ENCODE results near the gene PWWP3B. TPM values are rescaled to one million over a fixed set of nuclear protein-coding genes. Genes with fewer than 3 reads are reported as not detected.

PWWP3B gene
- total RNA-seq (2013; cell fraction: nucleolus; rRNA removed), result 0.12 TPM in 1 of 2 replicates, not detected in the other
- total RNA-seq (2014; rRNA removed), result not detected in 2 replicates
- total RNA-seq (2014; rRNA removed; fragmentation: Illumina TruSeq; extraction: Trizol), result not detected in 2 replicates
- total RNA-seq (2021), result not detected in 2 replicates
- polyA plus RNA-seq (2011; ENCODE audit: low read depth), result not detected
- 0.01 and 0.03 TPM in 2 replicates for polyA plus RNA-seq (2011; rRNA removed)
- polyA plus RNA-seq (2011; cell fraction: cytosol; rRNA removed), result not detected in 2 replicates
- not detected in 2 replicates for polyA plus RNA-seq (2011; cell fraction: nucleus; rRNA removed)
- polyA plus RNA-seq (2012), result 0.03 TPM in 1 of 2 replicates, not detected in the other
- polyA plus RNA-seq (2014; fragmentation: Illumina TruSeq; extraction: Trizol), result not detected in 2 replicates
- not detected for polyA plus RNA-seq (2014; fragmentation: Nextera tagmentation; extraction: Ambion mirVana)
- polyA plus RNA-seq (2014; rRNA removed), result not detected in 2 replicates
- polyA plus RNA-seq (2016; fragmentation: Nextera tagmentation; extraction: Ambion mirVana), result not detected
- not detected in 2 replicates for polyA minus RNA-seq (2011; rRNA and poly(A)+ RNA removed)
- not detected in 2 replicates for polyA minus RNA-seq (2011; cell fraction: cytosol; rRNA and poly(A)+ RNA removed)
- polyA minus RNA-seq (2011; cell fraction: nucleus; rRNA and poly(A)+ RNA removed), result not detected in 2 replicates
- percentile 12 among the genes with signal in this experiment for Bru-seq, nascent RNA
- BruChase-seq, experiment 1, labeled RNA remaining after a 6-hour chase, result percentile 5 among the genes with signal in this experiment
- percentile 8 among the genes with signal in this experiment for BruChase-seq, experiment 2, labeled RNA remaining after a 2-hour chase
- long read RNA-seq, experiment 1, result 0 reads
- long read RNA-seq, experiment 2, result 0 reads

- Histone ChIP-seq H3K9me3 (replicated peaks; ENCODE audit: control insufficient read depth, insufficient read depth, low read length) (no peaks in the 10 kb centered on the region), H3K9ac (ENCODE audit: control insufficient read depth, insufficient read depth, low read length) (no peak within 1 kb of the TSS), H2AFZ (ENCODE audit: control insufficient read depth, low read depth, low read length) (no peak within 1 kb of the TSS), H3K4me2 (ENCODE audit: control insufficient read depth, insufficient read depth) (no peak within 1 kb of the TSS), H3K4me1 (ENCODE audit: control insufficient read depth, insufficient read depth, low read length) (no peaks in the 10 kb centered on the region), H3K36me3 (ENCODE audit: control insufficient read depth in 2 of 2, insufficient read depth in 2 of 2, low read length in 1 of 2) (no peaks in the 10 kb centered on the region), H3K27me3 (replicated peaks in 1 of 2; ENCODE audit: control insufficient read depth in 2 of 2, insufficient read depth in 2 of 2, low read length in 1 of 2) (no peaks in the 10 kb centered on the region), H4K20me1 (ENCODE audit: control insufficient read depth, insufficient read depth) (no peaks in the 10 kb centered on the region), H3K27ac (ENCODE audit: control insufficient read depth, insufficient read depth) (no peak within 1 kb of the TSS), H3K79me2 (ENCODE audit: control insufficient read depth, insufficient read depth, low read length) (no peaks in the 10 kb centered on the region), H3K4me3 (no peak within 1 kb of the TSS)
- RAD21 ChIA-PET (ENCODE audit: unreplicated experiment), result interaction anchor here (1.3 kb wide), 1 partner anchor 234 kb away, joined by 3 read pairs; no protein-coding TSS in a partner anchor
- CTCF ChIA-PET, result no interaction called here
- SMC1A ChIA-PET (ENCODE audit: uncharacterized antibody, unreplicated experiment), result no interaction called here
- no peak for FAIRE-seq
- no peak for ATAC-seq
- POLR2A ChIA-PET, result no interaction called here
- in situ Hi-C loops (cut with MboI), result no loop called here
- intact Hi-C loops (cut with micrococcal nuclease; ENCODE audit: unreplicated experiment), result no loop called here
- TF ChIP-seq SRF (IDR thresholded peaks at IDR 0.05; ENCODE audit: low read depth in 2 of 2, low read length in 2 of 2), result no peak
- no peak for TF ChIP-seq BCLAF1 (IDR thresholded peaks at IDR 0.05)
- no peak for TF ChIP-seq MTA3 (IDR thresholded peaks at IDR 0.05; ENCODE audit: borderline replicate concordance, low read length)
- TF ChIP-seq ZNF24 (IDR thresholded peaks at IDR 0.05), result no peak
- 24% methylated on average over 14 of the region's 14 CpGs for WGBS (ENCODE audit: insufficient coverage, insufficient replicate concordance, low lambda C conversion rate, missing lambda C conversion rate)
- no TSS peak for BruUV-seq (replicated peaks)
- no peak for DNase-seq (ENCODE audit: low read depth, low spot score)
Measured at GRCh38 chrX:106168107-106168506, at the start of gene PWWP3B. TSS of gene PWWP3B (plus strand) at chrX:106168305. CDS start at chrX:106205433, 37,128 bp downstream.
